ENCODE data around the gene SPTLC3.

- TF ChIP-seq EZH2 (IDR thresholded peaks at IDR 0.05; ENCODE audit: borderline replicate concordance, low read length) (no peak), CTCF (conservative IDR thresholded peaks at IDR 0.05 in 1 of 2, IDR thresholded peaks at IDR 0.05 in 1 of 2; ENCODE audit: extremely low read depth in 1 of 2, insufficient read depth in 1 of 2, low read depth in 1 of 2, low read length in 2 of 2) (no peak)
Measured at GRCh38 chr20:13054011-13054410, 45.2 kb downstream of the SPTLC3 start.

Data from mammary epithelial cell (primary cell).